Measurements from ENCODE around the gene TSR3.

Gene TSR3

DNA sequence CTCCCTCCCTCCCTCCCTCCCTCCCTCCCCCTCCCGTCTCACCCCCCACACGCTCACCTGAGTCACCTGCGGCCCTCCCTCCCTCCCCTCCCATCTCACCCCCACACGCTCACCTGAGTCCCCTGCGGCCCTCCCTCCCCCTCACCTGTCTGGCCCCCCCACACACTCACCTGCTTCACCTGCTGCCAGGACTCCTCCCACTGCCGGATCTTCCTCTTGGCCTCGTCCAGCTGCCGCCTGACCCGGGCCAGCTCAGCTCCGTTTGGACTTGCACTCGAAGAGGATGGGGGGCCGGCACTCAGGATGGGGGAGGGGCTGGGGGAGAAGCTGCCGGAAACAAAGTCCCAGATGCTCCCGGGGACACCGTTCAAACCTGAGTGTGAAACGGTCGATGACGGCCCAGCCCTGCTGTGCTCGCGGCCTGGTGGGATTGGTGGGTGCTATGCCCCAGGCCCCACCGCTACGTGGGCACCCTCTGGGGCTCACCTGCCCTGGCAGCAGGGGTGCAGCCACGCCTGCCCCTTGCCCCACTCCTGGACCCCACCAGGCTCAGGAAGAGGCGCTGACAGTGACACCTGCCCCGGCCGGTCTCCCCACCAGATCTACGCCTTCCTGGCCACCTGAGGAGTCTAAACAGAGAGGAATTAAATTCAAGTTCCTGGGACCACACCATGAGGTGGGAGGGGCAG is 16.0 kb upstream of the TSR3 start:
- no peak overlapping the region for H3K4me3 ChIP-seq (ENCODE audit: low read length)
- TF ChIP-seq, protein P1, sequence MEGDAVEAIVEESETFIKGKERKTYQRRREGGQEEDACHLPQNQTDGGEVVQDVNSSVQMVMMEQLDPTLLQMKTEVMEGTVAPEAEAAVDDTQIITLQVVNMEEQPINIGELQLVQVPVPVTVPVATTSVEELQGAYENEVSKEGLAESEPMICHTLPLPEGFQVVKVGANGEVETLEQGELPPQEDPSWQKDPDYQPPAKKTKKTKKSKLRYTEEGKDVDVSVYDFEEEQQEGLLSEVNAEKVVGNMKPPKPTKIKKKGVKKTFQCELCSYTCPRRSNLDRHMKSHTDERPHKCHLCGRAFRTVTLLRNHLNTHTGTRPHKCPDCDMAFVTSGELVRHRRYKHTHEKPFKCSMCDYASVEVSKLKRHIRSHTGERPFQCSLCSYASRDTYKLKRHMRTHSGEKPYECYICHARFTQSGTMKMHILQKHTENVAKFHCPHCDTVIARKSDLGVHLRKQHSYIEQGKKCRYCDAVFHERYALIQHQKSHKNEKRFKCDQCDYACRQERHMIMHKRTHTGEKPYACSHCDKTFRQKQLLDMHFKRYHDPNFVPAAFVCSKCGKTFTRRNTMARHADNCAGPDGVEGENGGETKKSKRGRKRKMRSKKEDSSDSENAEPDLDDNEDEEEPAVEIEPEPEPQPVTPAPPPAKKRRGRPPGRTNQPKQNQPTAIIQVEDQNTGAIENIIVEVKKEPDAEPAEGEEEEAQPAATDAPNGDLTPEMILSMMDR (IDR thresholded peaks at IDR 0.05; ENCODE audit: insufficient read depth, low read depth, low read length, missing control alignments), result no peak
- DNase-seq (ENCODE audit: low read depth), result no peak

- DNase-seq (ENCODE audit: low read depth), result no peak
- no peak overlapping the region for H3K4me3 ChIP-seq (ENCODE audit: low read length)
- TF ChIP-seq, protein P1 (IDR thresholded peaks at IDR 0.05; ENCODE audit: insufficient read depth, low read depth, low read length, missing control alignments), result no peak
These were observed 15.1 kb upstream of the TSR3 start for GRCh38 chr16:1366712-1367299.

DNA sequence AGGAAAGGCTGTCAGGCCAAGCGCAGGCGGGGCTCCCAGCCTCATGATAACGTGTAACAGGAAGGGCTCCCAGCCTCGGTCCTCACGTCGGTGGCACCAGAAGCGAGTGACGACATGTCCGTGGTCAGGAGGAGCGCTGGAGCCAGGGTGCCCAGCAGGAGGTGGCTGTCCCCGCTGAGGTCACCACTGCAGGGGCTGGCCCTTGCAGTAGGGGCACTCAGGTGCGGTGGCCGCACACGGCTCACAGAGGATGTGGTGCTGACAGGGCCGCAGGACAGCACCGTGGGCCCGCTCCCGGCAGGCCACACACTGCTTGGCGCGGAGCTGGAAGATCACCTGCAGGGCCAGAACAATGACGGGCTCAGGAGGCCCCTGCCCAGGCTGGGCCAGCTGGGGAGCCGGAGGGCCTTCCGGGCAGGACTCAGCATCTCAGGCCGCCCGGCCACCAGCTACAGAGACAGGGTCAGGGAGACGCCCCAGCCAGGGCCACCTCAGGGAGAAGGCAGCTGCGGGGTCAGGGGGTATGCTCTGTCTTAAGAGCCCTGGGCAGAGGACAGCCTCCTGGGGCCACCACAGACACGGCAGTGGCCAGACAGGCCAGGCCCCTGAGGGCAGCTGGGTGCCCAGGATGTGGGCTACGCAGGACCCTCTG is 14.5 kb upstream of the TSR3 start:
- TF ChIP-seq, protein P1 (IDR thresholded peaks at IDR 0.05; ENCODE audit: insufficient read depth, low read depth, low read length, missing control alignments), result no peak
- no peak overlapping the region for H3K4me3 ChIP-seq (ENCODE audit: low read length)

GRCh38 chr16:1364510-1364909 is 12.8 kb upstream of the TSR3 start:
- TF ChIP-seq, protein P1 (IDR thresholded peaks at IDR 0.05; ENCODE audit: insufficient read depth, low read depth, low read length, missing control alignments), result no peak
- no peak for DNase-seq (ENCODE audit: low read depth)
- H3K4me3 ChIP-seq (ENCODE audit: low read length), result no peak overlapping the region

More for the DNA sequence above, 14.5 kb upstream of the TSR3 start:
- no peak for DNase-seq (ENCODE audit: low read depth)

DNA sequence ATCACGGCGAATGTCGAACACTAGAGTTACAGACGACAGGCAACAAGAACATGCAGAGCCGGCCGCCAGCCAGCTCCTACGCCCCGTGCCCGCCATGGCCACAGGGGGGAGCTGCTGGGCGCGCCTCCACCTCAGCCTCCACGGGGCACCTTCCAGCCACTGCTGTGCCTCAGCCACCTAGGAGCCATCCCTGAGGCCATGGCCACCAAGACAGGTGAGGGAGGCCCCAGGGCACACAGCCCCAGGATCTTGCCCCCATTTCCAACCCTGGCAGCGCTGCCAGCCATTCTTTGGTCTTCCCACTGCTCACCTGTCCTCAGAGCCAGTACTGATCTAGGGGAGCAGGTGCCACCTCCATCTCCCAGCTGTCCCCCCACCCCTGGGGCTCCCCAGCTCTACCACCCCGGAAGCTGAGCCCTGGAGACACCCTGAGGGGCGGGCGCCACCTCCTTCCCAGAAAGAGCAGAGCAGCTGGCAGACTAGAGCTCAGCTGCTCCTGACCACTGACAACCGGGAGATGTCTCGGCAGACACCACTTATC is 11.9 kb upstream of the TSR3 start:
- TF ChIP-seq, protein P1 (IDR thresholded peaks at IDR 0.05; ENCODE audit: insufficient read depth, low read depth, low read length, missing control alignments), result peak; percentile 83
- peak; percentile 70 for DNase-seq (ENCODE audit: low read depth)
- no peak overlapping the region for H3K4me3 ChIP-seq (ENCODE audit: low read length)

DNA sequence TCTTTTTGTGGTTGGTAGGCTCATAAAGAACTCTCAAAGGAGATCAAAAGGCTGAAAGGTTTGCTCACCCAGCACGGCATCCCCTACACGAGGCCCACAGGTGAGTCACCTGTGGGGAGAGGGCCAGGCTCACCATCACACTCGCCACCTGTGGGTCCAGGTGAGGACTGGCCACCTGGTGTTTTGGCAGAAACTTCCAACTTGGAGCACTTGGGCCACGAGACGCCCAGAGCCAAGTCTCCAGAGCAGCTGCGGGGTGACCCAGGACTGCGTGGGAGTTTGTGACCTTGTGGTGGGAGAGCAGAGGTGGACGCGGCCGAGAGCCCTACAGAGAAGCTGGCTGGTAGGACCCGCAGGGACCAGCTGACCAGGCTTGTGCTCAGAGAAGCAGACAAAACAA is 11.1 kb upstream of the TSR3 start:
- TF ChIP-seq, protein P1 (IDR thresholded peaks at IDR 0.05; ENCODE audit: insufficient read depth, low read depth, low read length, missing control alignments), result no peak
- H3K4me3 ChIP-seq (ENCODE audit: low read length), result no peak overlapping the region
- no peak for DNase-seq (ENCODE audit: low read depth)
